Keratinocyte (primary cell): Measurements from ENCODE around the gene ARVCF. TPM values are rescaled to one million over a fixed set of nuclear protein-coding genes. Genes with fewer than 3 reads are reported as not detected.
"Not testable (repeated sequence)": the region's sequence is repeated elsewhere in the genome, so short reads cannot be mapped to it uniquely, and the experiment has no call there.

Experiments used
- DNase-seq: peaks from one replicate; pipeline ENCODE4 v3.0.0-alpha.2; 2011; ENCODE audit warnings: low read depth, missing footprints, low spot score
- FAIRE-seq: peaks from 2 replicates; lab custom pipeline; 2011; peaks lifted over from hg19 to GRCh38; lab: Jason Lieb, UNC
- H2AFZ ChIP-seq: 2 replicates; pipeline ENCODE4 v1.6.0; 2012; ENCODE audit warnings: low read length, control low read depth, inconsistent platforms; ENCODE audit not compliant: control insufficient read depth
- H3K27ac ChIP-seq: 2 replicates; pipeline ENCODE4 v1.5.1; 2011; ENCODE audit warnings: low read length; ENCODE audit not compliant: control insufficient read depth, insufficient read depth
- H3K27me3 ChIP-seq: 3 replicates; pipeline ENCODE4 v1.6.0; 2011; ENCODE audit warnings: low read length; ENCODE audit not compliant: control insufficient read depth, insufficient read depth; ENCODE audit errors: extremely low read depth
- H3K36me3 ChIP-seq, 2 experiments: 2 replicates in 1 of 2; 3 replicates in 1 of 2; pipeline ENCODE4 v1.5.1; 2011; ENCODE audit warnings: low read length in 2 of 2, mild to moderate bottlenecking in 1 of 2; ENCODE audit not compliant: control insufficient read depth in 2 of 2, insufficient read depth in 2 of 2; ENCODE audit errors: extremely low read depth in 1 of 2
- H3K4me1 ChIP-seq: 3 replicates; pipeline ENCODE4 v1.5.1; 2011; ENCODE audit warnings: low read length; ENCODE audit not compliant: control insufficient read depth, insufficient read depth; ENCODE audit errors: extremely low read depth
- H3K4me2 ChIP-seq: 3 replicates; pipeline ENCODE4 v1.6.0; 2011; ENCODE audit warnings: low read depth, low read length; ENCODE audit not compliant: control insufficient read depth, insufficient read depth; ENCODE audit errors: extremely low read depth
- H3K4me3 ChIP-seq, 3 experiments: fragments of 200-600 bp in 1 of 3; sonication (generic) in 1 of 3; 2 replicates in 2 of 3; 3 replicates in 1 of 3; pipeline ENCODE4 v1.5.1; 2011 to 2016; ENCODE audit warnings: low read length in 3 of 3, mild to moderate bottlenecking in 3 of 3, control low read depth in 2 of 3, inconsistent platforms in 1 of 3, low read depth in 1 of 3, mixed read lengths in 1 of 3, mixed run types in 1 of 3, moderate library complexity in 1 of 3; ENCODE audit not compliant: control insufficient read depth in 2 of 3, insufficient read depth in 2 of 3; ENCODE audit errors: extremely low read depth in 1 of 3
- H3K79me2 ChIP-seq: 2 replicates; pipeline ENCODE4 v1.6.0; 2012; ENCODE audit warnings: low read length; ENCODE audit not compliant: control insufficient read depth, insufficient read depth
- H3K9ac ChIP-seq: 3 replicates; pipeline ENCODE4 v1.6.0; 2011; ENCODE audit warnings: low read length; ENCODE audit not compliant: control insufficient read depth, insufficient read depth; ENCODE audit errors: extremely low read depth
- H3K9me1 ChIP-seq: 3 replicates; pipeline ENCODE4 v1.6.0; 2011; ENCODE audit warnings: low read length; ENCODE audit not compliant: control insufficient read depth, insufficient read depth; ENCODE audit errors: extremely low read depth
- H3K9me3 ChIP-seq: 2 replicates; pipeline ENCODE4 v1.5.1; 2012; ENCODE audit warnings: low read depth, low read length; ENCODE audit not compliant: control insufficient read depth
- H4K20me1 ChIP-seq: 3 replicates; pipeline ENCODE4 v1.6.0; 2011; ENCODE audit warnings: low read length; ENCODE audit not compliant: control insufficient read depth, insufficient read depth; ENCODE audit errors: extremely low read depth
- CTCF ChIP-seq, 3 experiments: IDR thresholded peaks in 1 of 3; conservative IDR thresholded peaks in 1 of 3; optimal IDR thresholded peaks in 1 of 3; 2 replicates in 2 of 3; 3 replicates in 1 of 3; pipeline versions ENCODE3 to v1.5.1; 2011; ENCODE audit warnings: low read length in 3 of 3, mild to moderate bottlenecking in 3 of 3, moderate library complexity in 2 of 3, control low read depth in 1 of 3, inconsistent platforms in 1 of 3; ENCODE audit not compliant: insufficient read depth in 2 of 3; ENCODE audit errors: extremely low read depth in 1 of 3
- EZH2 ChIP-seq: IDR thresholded peaks from one replicate; pipeline ENCODE4 v1.6.1; 2012; ENCODE audit warnings: inconsistent platforms, mild to moderate bottlenecking, low read length, moderate library complexity
- dilution Hi-C: fragments of 300-500 bp; cut with MboI; formaldehyde crosslinking; loops from one replicate; pipeline ENCODE4 v1.7.0; 2020; ENCODE audit warnings: low sequenced_read_pairs; ENCODE audit not compliant: extremely low pct_ligation_motif_present
- polyA plus RNA-seq, 5 experiments: library from polyadenylated mRNA; depleted of rRNA in 3 of 5; stranded (reverse) in 3 of 5; stranded (forward) in 1 of 5; unstranded in 1 of 5; fragments of >200 nt; gene quantifications; 1 replicate in 1 of 5; 2 replicates in 3 of 5; 3 replicates in 1 of 5; pipeline versions ENCODE4 v1.2.1 to v1.2.3, GENCODE V29; 2011 to 2012; ENCODE audit warnings: missing spikeins in 2 of 5, low read depth in 1 of 5, low replicate concordance in 1 of 5

The ARVCF gene
- polyA plus RNA-seq, 1 donor (not counting 4 experiments of a cell fraction or from before 2014, with no cell fraction given), result 5.7 TPM

DNA sequence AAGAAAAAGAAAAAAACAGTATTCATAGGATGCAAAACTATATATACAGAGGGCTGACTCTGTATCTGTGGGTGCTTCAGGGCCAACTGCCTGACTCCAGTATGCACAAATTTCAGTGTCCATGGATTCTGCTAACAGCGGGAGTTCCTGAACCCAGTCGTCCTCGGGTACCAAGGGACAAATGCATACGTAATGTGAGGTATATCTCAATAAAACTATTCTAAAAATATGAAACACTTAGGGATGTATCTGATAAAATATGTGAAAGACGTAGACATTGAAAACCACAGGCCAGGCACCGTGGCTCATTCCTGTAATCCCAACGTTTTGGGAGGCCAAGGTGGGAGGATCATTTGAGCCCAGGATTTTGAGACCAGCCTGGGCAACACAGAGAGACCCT lies 88.9 kb downstream of the ARVCF start:
- no peaks in the 10 kb centered on the region for H3K4me1 ChIP-seq
- H3K27ac ChIP-seq, result no peak overlapping the region
- no peak for FAIRE-seq
- no peaks in the 10 kb centered on the region for H3K79me2 ChIP-seq
- dilution Hi-C loops, result no loop called here
- H3K9ac ChIP-seq, result no peak overlapping the region
- DNase-seq, result no peak
- H3K9me1 ChIP-seq, result no peaks in the 10 kb centered on the region
- H3K9me3 ChIP-seq, result no peaks in the 10 kb centered on the region
- peaks cover 2 to 3% of the 10 kb centered on the region in 2 experiments for H3K36me3 ChIP-seq
- no peak overlapping the region for H3K4me3 ChIP-seq
- H3K27me3 ChIP-seq, result no peaks in the 10 kb centered on the region
- no peaks in the 10 kb centered on the region for H4K20me1 ChIP-seq
- TF ChIP-seq EZH2, result no peak
- no peak for TF ChIP-seq CTCF (optimal IDR thresholded peaks at IDR 0.05 in 1 of 3, IDR thresholded peaks at IDR 0.05 in 1 of 3, conservative IDR thresholded peaks at IDR 0.05 in 1 of 3; ENCODE audit: extremely low read depth in 1 of 3, insufficient read depth in 2 of 3, low read length in 3 of 3)
- no peak overlapping the region for H2AFZ ChIP-seq
- H3K4me2 ChIP-seq, result no peak overlapping the region

DNA sequence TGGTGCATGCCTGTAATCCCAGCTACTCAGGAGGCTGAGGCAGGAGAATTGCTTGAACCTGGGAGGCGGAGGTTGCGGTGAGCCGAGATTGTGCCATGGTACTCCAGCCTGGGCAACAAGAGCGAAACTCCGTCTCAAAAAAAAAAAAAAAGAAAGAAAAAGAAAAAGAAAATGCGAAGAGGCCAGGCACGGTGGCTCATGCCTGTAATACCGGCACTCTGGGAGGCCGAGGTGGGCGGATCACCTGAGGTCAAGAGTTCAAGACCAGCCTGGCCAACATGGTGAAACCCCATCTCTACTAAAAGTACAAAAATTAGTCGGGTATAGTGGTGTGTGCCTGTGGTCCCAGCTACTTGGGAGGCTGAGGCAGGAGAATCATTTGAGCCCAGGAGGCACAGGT lies 90.6 kb downstream of the ARVCF start:
- H3K9me1 ChIP-seq, H3K27me3 ChIP-seq, H3K9ac ChIP-seq, H2AFZ ChIP-seq, H3K4me3 ChIP-seq, dilution Hi-C loops, H3K4me2 ChIP-seq, H3K36me3 ChIP-seq, DNase-seq, FAIRE-seq, H3K79me2 ChIP-seq, H3K9me3 ChIP-seq, H4K20me1 ChIP-seq, H3K27ac ChIP-seq, H3K4me1 ChIP-seq: not testable (repeated sequence)

- TF ChIP-seq CTCF (optimal IDR thresholded peaks at IDR 0.05 in 1 of 3, IDR thresholded peaks at IDR 0.05 in 1 of 3, conservative IDR thresholded peaks at IDR 0.05 in 1 of 3; ENCODE audit: extremely low read depth in 1 of 3, insufficient read depth in 2 of 3, low read length in 3 of 3), result no peak
- Histone ChIP-seq H3K9me1 (no peaks in the 10 kb centered on the region), H2AFZ (no peak overlapping the region), H3K9ac (no peak overlapping the region), H3K4me1 (no peaks in the 10 kb centered on the region), H3K4me3 (no peak overlapping the region), H3K36me3 (no peaks in the 10 kb centered on the region), H3K27ac (no peak overlapping the region), H3K79me2 (no peaks in the 10 kb centered on the region), H4K20me1 (no peaks in the 10 kb centered on the region), H3K9me3 (no peaks in the 10 kb centered on the region), H3K27me3 (no peaks in the 10 kb centered on the region), H3K4me2 (no peak overlapping the region)
- dilution Hi-C loops, result no loop called here
- FAIRE-seq (no peak), DNase-seq (no peak)
Measured at GRCh38 chr22:19923914-19924513, 92.6 kb downstream of the ARVCF start.
